HG03064 (cell line): ENCODE results near the gene DCP1B.

ENCODE experiments used
- ATAC-seq: cut with Tn5 transposase; IDR thresholded peaks from one replicate; pipeline ENCODE4 v1.9.1; 2021; ENCODE audit warnings: low read depth; ENCODE audit not compliant: unreplicated experiment

The DCP1B gene

DNA sequence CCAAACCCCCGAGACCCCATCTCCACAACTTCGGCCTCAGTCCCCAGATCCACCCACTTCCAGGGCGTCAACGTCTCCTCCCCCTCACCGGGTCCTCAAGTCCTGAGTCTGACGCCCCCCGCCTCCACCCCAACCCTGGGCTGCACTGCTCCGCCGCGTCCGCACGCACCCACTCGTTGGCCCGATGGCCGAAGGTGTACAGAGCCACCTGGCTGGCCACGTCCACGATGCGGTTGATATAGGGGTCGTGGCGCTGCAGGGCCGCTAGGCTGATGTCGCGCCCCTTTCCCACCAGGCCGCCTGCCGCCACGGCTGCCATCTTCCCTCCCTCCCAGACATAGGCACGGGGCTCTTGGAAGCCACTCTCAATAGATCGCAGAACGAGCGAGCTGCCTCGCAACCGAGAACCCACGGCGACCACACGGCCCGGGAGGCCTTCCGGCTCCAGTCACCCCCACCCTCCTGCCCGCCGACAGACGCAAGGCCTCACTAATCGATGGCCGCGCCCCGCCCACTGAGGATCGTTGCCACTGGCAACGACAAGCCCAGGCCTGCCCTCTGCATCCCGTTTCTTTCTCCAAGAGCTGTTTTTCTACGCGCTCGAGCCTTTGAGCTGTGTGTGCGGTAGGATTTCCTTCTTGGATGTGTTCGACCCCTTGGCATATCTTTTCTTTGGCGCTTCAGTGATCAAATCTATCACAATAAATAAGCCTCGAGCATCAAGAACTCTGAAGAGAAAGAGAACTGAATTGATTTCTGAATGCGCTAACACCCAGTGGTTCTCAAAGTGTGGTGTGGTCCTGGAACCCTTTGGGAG, at the start of gene DCP1B:
TSS of gene DCP1B (minus strand) at position 345 of the 817 bp plus-strand sequence. CDS start at position 319, 26 bp downstream.
- no peak for ATAC-seq

DNA sequence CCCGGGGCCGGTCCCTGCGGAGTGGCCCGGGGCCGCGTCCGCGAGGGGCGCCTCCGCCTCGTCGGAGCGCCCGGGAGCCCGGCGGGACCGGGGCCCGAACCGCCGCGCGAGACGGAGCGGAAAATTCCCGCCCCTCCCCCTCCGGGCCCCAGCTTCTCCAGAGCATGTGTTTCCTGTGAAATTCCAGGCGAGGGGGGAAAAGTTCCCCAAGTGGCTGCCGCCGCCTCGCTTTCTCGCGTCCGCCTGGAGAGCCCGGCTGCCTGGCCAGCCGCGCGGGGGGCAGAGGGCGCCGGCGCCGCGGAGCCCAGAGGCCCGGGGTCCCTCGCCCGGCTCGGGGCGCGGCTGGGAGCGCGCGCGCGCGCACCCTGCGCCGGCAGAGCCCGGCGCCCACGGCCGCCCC, 49.4 kb upstream of the DCP1B start:
- no peak for ATAC-seq

DNA sequence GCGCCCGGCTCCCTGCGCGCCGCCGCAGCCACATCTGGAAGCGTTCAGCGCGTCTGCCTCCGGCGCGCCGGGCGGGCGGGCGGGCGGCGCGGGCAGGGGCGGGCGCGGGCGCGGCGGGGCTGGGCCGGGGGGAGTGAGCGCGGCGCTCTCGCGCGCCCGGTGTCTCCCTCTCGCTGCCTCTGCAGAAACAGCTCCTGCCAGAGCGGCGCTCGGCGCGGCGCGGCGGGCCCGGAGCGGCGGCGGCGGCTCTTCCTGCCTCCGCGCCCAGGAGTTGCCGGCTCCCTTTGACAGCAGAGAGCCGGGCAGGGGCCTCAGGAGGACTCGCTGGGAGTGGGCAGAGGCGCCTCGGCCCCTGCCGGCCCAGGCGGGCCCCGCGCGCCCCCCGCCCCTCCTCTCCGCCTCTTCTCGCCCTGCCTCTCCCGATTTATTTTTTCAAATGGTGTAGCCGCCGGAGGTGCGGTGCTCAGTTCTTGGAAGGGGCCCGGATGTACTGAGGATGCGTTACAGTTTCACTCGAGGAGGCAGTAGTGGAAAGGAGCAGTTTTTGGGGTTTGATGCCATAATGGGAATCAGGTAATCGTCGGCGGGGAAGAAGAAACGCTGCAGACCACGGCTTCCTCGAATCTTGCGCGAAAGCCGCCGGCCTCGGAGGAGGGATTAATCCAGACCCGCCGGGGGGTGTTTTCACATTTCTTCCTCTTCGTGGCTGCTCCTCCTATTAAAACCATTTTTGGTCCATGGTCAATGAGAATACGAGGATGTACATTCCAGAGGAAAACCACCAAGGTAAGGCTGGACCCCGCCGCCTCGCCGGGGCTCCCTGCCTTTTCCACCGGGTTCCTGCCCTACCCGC, 48.8 kb upstream of the DCP1B start, which contains the start of gene CACNA1C:
TSS of gene CACNA1C (plus strand) at position 162 of the 853 bp plus-strand sequence. CDS start at position 738, 576 bp downstream.
- ATAC-seq = no peak

DNA sequence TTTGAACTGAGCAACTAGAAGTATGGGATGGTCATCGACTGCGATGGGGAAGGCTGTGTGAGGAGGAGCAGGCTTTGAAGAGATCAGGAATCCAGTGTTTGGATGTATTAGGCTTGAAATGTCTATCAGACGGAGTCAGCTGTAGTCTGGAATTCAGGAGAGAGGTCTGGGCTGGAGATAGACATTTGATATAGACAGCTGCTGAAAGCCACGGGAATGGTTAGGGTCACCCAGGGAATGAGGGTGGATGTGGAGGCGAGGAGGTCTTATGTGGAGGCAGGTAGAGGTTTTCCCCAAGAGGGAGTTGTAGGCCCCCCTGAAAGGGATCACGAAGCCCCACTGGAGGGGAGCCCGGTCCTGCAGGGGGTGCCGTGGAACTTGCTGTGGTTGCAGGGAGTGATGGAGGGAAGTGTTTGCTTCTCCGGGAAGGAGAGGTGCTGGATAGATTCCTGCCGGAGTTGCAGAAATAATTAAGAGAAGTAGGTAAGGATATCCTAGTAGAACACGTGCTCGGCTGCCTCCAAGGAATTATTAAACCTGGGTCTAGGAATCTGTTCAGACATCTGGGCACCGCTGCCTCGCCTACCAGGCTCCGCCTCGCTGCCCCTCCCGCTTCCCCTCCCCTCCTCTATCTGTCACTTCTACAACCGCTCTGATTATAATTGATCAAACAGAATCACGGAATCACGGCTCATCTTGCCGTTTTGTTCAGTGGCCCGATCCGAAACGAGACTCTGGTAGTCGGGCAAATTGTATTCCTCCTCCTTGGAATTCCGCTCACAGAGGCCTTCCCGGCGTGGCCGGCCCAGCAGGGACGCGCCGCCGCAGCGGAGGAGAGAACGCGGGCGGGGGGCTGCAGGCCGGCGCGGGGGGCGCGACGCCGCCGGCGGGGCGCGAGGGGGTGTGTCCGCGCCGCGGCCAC, 47.7 kb upstream of the DCP1B start:
- no peak for ATAC-seq

DNA sequence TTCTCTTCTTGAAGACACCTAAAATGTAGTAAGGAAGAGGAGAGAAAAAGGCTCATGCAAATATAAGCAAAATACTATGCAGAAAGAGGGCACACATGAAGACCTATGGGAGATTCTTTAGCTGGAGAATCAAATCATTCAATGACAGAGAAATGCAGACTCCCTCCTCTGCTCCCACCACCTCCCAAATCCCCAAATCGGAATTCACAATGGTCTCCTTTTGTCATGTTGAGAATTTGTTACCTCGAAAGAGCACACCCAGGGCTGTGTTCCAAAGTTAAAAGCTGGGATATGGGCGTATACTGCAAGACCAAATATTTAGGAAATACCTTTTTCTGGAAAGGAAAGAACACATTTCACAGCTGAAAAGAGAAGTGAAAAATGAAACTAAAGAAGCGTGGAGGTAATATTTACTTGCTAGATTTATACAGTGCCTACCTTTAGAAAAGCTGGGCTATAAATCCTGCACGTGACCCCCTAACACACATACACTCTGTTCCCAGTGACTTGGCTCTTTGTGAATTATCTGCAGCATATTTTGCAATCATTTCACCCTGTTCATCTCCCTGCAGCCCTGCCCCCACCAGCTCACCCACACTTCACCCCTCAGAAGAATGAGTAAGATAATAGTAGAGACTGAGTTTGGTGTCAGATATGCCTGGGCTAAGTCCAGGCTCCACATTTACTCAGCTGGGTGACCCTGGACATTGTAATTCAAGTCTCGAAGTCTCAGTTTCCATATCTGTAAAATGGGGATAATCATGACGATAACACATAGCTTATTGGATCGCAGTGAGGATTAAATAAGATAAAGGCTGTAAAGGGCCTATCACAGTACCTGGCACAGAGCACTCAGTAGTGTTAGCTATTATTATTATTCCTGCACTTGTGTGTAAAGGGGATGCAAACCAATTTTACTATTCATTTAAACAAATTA, 45.6 kb upstream of the DCP1B start:
- no peak for ATAC-seq

DNA sequence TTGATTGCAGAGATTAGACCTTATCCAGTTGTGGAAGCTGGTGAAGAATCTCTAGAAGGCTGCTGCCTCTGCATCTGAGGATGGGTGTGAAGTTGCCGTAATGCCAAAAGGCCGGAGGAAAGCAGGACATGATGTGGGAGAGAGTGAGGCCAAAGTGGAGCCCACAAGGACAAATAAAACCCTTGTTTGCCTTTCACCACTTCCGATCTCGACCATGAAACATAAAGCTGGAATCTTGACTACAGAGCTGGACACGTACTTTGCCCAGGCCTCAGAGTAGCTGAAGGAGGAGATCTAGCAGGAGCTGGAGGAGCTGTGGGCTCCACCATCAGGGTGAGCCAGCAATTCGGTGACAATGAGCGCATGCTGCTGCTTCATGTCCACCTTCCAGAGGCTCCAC, 43.5 kb upstream of the DCP1B start:
- ATAC-seq = no peak

DNA sequence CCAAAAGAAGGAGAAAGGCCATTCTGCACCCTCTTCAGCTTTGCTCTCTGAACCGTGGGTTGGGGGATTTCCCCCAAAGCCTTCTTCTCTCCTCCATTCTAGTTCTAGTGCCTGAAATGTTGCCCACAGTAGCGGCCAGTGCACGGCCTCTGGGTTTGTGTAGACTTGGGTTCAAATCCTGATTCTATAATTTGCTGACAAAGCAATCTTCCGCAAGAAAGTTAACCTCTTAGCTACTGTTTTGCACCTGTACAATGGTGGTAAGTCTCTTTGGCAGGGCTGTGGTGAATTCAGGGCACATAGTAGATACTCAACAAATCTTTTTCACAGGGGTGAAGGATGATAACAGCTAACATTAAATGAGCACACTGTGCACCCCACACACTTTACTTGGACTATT, 42.7 kb upstream of the DCP1B start:
- no peak for ATAC-seq

DNA sequence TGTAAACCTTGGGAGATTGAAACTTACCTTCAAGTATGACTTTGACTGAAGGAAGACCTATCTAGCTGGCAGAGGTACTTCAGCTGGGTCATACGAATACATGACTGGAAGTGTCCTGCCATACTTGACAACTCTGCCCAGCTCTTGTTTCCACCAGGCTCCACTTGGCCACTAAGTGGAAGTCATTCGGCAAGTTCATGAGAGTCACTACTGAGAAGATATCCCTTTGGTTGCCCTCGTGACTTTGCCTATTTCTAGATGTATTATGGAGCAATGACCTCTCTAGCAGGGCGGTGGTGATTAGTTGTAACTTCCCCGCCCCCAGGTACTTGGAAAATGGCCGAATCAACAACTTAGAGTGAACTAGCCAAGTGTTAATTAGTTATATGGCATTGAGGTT, 39.9 kb upstream of the DCP1B start:
- no peak for ATAC-seq

DNA sequence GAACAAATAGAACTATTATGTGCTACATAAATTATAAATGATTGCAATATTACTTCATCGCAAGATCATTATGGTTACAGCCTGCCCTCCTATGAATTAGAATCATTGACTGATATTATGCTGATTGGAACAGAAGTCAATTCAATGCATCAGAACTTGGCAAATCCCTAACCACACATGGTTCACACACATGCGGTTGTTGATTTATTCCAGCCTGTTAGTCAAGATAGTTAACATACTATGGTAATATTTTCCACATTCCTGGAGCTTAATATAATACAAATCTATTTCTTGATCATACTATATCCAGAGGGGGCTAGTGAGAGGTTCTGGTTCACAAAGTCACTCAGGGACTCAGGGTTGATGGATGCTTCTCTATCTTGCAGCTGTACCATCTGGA, 38.8 kb upstream of the DCP1B start:
- ATAC-seq = no peak

DNA sequence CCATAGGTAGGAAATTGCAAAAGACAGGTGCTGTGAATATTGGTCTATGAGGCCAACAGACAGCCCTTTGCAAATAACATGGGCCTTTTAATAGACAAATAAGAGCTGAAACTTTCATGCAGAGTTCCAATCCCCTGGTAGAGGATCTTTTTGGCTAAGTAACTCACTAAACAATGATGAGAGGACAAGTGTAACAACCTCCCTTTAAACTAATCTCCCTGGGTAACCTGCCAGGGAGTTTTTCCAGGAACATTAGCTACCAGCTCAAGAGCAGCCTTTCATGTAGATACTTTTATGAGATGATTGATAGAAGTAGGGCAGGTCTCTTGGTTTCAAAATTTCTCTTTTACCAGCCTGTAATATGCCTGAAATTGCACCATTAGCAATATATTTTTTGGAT, 34.8 kb upstream of the DCP1B start:
- no peak for ATAC-seq

DNA sequence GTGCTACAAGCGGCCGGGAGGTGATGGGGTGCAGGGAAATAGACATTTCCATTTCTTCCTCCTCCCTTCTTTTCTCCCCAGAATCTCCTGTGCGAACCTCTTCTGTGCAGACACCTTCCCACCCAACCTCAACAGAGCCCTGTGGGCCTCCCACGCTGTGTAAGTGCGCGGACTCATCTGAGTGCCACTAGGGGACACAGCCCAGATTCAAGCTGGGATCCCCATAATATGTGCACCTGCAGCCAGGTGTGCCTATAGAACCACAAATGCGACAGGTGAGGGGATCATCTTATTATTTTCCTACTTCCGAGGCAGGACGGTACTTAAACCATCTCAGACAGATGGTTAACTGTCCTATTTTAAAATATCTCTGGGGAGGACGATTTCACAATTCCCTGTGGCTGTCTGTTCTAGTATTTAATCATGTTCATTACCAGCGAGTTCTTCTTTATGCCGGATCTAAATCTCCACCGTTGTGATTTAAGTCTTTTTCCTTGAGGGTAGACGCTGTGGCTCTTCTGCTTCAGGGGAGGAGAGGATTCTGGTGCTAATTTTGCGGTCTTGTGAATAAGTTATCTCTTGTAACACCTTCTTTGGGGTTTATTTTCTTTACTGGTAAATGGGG, 31.3 kb upstream of the DCP1B start:
- no peak for ATAC-seq

DNA sequence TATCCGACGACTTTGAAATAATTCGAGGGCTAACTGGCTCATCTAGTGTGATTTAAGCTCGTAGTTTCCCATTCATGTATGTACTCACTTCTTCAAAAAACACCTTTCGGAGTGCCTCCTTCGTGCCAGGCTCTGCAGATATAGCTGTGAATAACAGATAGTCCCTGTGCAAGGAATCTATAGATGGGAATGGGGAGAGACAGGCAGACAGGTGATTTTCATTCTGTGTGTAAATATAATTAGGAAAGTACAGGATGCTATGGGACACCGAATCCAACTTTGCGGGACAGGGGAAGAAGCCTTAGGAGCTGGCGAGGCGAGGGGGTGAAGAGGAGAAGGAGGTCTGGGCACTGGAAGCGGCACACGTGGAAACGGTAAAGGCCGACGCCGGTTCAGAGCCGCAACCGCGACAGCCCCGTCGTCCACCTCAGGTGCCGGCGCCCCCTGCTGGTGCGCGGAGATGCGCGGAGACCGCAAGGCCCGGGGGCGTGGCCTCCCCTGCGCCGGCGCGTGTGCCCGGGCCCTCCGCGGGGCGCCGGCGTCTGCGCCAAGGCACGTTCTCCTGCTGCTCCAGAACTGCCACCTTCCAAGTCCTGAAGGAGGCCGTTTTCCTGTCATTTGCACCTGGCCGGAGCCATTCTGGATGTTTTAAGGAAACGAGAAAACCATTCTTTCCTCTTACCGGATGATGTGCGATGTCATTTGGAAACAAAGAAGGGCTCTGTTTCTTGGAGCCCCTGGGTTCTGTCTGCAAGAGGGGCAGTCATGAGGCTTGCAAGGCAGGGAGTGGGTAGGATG, 30.6 kb upstream of the DCP1B start:
- no peak for ATAC-seq

DNA sequence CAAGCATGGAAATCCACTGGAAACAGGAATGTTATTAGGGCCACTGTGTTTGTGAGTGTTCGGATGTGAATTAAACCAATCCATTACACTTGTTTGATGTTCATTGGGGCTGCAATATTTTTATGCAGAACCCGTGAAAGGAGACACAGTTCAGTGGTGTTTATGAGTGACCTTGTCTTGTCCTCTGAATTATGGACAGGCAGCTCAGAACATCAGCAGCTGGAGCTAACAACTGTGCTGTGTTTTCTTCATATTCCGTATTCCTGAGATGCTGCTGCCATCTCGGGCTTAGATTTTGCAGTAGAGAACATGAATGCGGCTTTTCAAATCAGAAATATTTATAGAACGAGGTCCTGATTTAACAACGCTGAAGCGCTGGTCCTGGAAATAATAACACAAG, 28.2 kb upstream of the DCP1B start:
- ATAC-seq = no peak

DNA sequence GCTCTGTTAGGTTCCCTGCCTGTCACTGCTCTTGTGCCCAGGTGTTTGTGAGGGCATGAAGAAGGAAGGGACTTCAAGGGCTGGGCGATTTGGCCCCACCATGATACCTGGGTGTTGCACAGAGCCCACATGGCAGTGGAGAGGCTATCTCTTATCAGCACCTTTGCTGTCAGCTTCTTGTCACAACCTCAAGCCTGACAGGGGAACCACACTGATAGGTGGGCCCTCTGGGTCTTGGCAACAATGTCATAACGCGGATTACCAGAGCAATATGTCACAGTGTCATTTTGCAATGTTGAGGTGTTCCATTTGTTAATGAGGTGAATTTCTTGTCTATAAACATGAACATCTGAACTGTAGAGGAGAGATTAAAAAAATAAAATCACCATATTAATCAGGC, 25.6 kb upstream of the DCP1B start:
- ATAC-seq = no peak

DNA sequence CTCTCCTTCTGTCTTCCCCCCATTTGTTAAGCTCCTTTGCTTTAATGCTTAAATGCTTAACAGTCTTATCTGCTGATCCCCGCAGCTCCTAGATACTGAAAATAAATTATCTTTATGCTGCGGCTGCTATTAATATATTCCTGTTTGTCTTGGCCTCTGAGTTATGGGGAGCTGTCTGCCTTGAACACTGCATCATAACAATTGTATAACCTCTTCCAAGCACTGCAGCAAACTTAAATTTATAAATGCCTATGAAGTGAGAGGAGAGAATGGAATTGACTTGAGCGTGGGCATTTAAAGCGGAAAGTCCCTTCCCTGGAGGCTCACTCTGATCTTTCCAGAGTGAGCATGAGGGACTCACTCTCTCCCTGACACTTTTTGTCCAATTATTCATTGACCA, 23.1 kb upstream of the DCP1B start:
- no peak for ATAC-seq

DNA sequence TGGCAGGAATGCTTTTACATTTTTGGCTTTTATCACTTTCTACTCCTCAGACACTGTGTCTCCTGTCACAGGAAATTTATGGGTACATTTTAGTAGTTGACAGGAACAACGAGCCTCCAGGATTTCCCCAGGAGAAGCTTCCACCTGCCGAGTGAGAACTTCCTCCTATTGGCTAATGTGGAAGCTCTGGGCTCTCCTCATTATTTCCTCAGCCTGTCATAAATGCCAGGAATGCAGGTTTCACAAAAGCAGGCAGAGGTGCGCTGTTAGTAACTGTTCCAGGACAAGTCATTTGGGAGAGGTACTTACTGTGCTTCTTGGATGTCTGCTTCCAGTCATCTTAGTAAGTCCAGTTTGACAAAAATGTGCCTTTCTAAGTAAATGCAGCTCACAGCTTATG, 19.1 kb upstream of the DCP1B start:
- ATAC-seq = no peak

DNA sequence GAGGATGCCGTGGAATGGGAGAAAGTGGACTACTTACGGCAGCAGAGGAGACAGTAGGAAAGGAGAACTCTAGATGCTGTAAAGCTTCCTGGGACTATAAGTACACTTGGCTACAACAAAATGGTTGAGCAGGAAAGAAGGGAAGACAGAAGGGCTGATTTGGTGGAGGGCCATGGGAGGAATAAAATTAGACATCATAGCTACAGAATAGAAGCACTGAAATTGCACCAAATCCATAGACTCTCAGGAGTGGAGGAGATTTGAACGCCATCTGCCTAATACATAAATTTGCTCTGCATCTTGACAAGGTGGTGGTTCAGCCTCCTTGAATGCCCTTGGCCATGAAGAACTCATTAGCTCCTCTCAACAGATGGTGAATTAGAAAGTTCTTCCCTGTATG, 16.3 kb upstream of the DCP1B start:
- no peak for ATAC-seq

DNA sequence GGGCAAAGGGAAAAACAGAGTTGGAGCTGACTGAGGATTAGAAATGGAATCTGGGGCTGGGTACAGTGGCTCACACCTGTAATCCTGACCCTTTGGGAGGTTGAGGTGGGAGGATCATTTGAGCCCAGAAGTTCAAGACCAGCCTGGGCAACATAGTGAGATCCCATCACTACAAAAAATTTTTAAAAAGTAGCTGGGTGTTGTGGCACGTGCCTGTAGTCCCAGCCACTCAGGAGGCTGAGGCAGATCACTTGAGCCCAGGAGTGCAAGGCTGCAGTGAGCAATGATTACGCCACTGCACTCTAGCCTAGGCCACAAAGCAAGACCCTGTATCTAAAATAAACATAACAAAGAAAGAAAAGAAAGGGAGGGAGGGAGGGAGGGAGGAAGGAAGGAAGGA, 14.9 kb upstream of the DCP1B start:
- ATAC-seq = no peak
